Liver (tissue), 9 donors: ENCODE results near the gene DMXL2. TPM values are rescaled to one million over a fixed set of nuclear protein-coding genes. Genes with fewer than 3 reads are reported as not detected.

Source experiments
- DNase-seq: peaks from one replicate; pipeline ENCODE4 v3.0.0-alpha.2; 2017; ENCODE audit warnings: low spot score
- H3K27ac ChIP-seq, 2 donors: one replicate each; pipeline ENCODE4 v1.7.0; 2013; ENCODE audit warnings: inconsistent platforms in 2 of 2, low read length in 2 of 2, control low read depth in 1 of 2, low read depth in 1 of 2, mild to moderate bottlenecking in 1 of 2
- H3K27me3 ChIP-seq, 4 donors: one replicate each; pipeline versions ENCODE4 v1.6.1 to v1.7.0; 2013; ENCODE audit warnings: low read length in 3 of 4, inconsistent platforms in 1 of 4, mild to moderate bottlenecking in 1 of 4, moderate library complexity in 1 of 4; ENCODE audit not compliant: control insufficient read depth in 4 of 4, insufficient read depth in 4 of 4
- H3K36me3 ChIP-seq, 4 donors: one replicate each; pipeline versions ENCODE4 v1.6.1 to v1.7.0; 2013; ENCODE audit warnings: low read length in 3 of 4, mild to moderate bottlenecking in 3 of 4, low read depth in 1 of 4, moderate library complexity in 1 of 4; ENCODE audit not compliant: control insufficient read depth in 4 of 4, insufficient read depth in 3 of 4
- H3K4me1 ChIP-seq, 4 donors: one replicate each; pipeline versions ENCODE4 v1.6.1 to v1.7.0; 2013; ENCODE audit warnings: low read length in 3 of 4, mild to moderate bottlenecking in 3 of 4, moderate library complexity in 1 of 4; ENCODE audit not compliant: control insufficient read depth in 4 of 4, insufficient read depth in 4 of 4
- H3K4me3 ChIP-seq, 3 donors: one replicate each; pipeline versions ENCODE4 v1.6.1 to v1.7.0; 2013; ENCODE audit warnings: low read length in 3 of 3, control low read depth in 1 of 3, low read depth in 1 of 3, mild to moderate bottlenecking in 1 of 3
- H3K9ac ChIP-seq, 2 donors: one replicate each; pipeline ENCODE4 v1.7.0; 2013; ENCODE audit warnings: low read length in 2 of 2, mild to moderate bottlenecking in 2 of 2, moderate library complexity in 2 of 2, control low read depth in 1 of 2, low read depth in 1 of 2
- H3K9me3 ChIP-seq, 4 donors: one replicate each; pipeline versions ENCODE4 v1.6.1 to v1.7.0; 2013; ENCODE audit warnings: low read length in 3 of 4; ENCODE audit not compliant: control insufficient read depth in 4 of 4
- ATF3 ChIP-seq: IDR thresholded peaks from 2 replicates; pipeline ENCODE4 v1.6.1; 2016; ENCODE audit warnings: antibody characterized with exemption
- FOXA1 ChIP-seq: IDR thresholded peaks from 2 replicates; pipeline ENCODE4 v1.6.1; 2016; ENCODE audit warnings: antibody characterized with exemption
- HNF4A ChIP-seq, 2 donors: conservative IDR thresholded peaks; 2 replicates each; pipeline ENCODE4 v1.6.1; 2016; ENCODE audit warnings: antibody characterized with exemption in 2 of 2, mild to moderate bottlenecking in 2 of 2
- HNF4G ChIP-seq: IDR thresholded peaks from 2 replicates; pipeline ENCODE4 v1.6.1; 2016; ENCODE audit warnings: antibody characterized with exemption
- MAX ChIP-seq: IDR thresholded peaks from 2 replicates; pipeline ENCODE4 v1.6.1; 2016; ENCODE audit warnings: antibody characterized with exemption
- NR2F2 ChIP-seq: IDR thresholded peaks from 2 replicates; pipeline ENCODE4 v1.6.1; 2016; ENCODE audit warnings: antibody characterized with exemption
- RAD21 ChIP-seq, 2 donors: IDR thresholded peaks; 2 replicates each; pipeline ENCODE4 v1.6.1; 2016; ENCODE audit warnings: antibody characterized with exemption in 2 of 2, mild to moderate bottlenecking in 2 of 2
- REST ChIP-seq: IDR thresholded peaks from 2 replicates; pipeline ENCODE4 v1.6.1; 2016; ENCODE audit warnings: antibody characterized with exemption, mild to moderate bottlenecking
- TAF1 ChIP-seq: conservative IDR thresholded peaks from 2 replicates; pipeline ENCODE4 v1.6.1; 2016; ENCODE audit warnings: antibody characterized with exemption, mild to moderate bottlenecking
- YY1 ChIP-seq: IDR thresholded peaks from 2 replicates; pipeline ENCODE4 v1.6.1; 2016; ENCODE audit warnings: antibody characterized with exemption, mild to moderate bottlenecking
- ZBTB33 ChIP-seq: IDR thresholded peaks from 2 replicates; pipeline ENCODE4 v1.6.1; 2016; ENCODE audit warnings: antibody characterized with exemption
- WGBS: extraction: QIAGEN DNeasy Blood & Tissue Kit; methylation state at CpG from one replicate; pipeline ENCODE4 v1.1.7; 2013; 5-methylcytosine and 5-hydroxymethylcytosine counted together
- polyA plus RNA-seq, 2 donors: library from polyadenylated mRNA; stranded (reverse) in 1 of 2; unstranded in 1 of 2; fragments of 200-250 nt in 1 of 2; fragments of >200 nt in 1 of 2; fragmentation: Nextera tagmentation in 1 of 2; extraction: Ambion mirVana in 1 of 2; gene quantifications; one replicate each; pipeline versions ENCODE4 v1.2.1 to v1.2.3, GENCODE V29; 2013 to 2015
- total RNA-seq, 2 donors: library from RNA; depleted of rRNA; stranded (reverse); fragments of >200 nt; gene quantifications; one replicate each; pipeline ENCODE4 v1.2.3, GENCODE V29; 2014
- donor health status: healthy.
- donor health status: healthy.
- donor health status: healthy.
- donor health status: healthy.
- donor health status: healthy.

Gene DMXL2
- total and polyA plus RNA-seq, 4 donors, result 3.4 to 58.5 (median 17.6) TPM

- TF ChIP-seq TAF1, result no peak
Observed at GRCh38 chr15:51580385-51580784, 42.2 kb downstream of the DMXL2 start (continued).

- Histone ChIP-seq H3K27me3 (no peaks in the 10 kb centered on the region), H3K36me3 (no peaks in the 10 kb centered on the region), H3K9me3 (no peaks in the 10 kb centered on the region), H3K27ac (no peak overlapping the region), H3K4me3 (no peak overlapping the region), H3K4me1 (peaks cover 0 to 4% (median 0%) of the 10 kb centered on the region in 4 donors), H3K9ac (no peak overlapping the region)
- no peak for DNase-seq
- WGBS, result 98% methylated on average over 2 of the region's 2 CpGs
- no peak for TF ChIP-seq NR2F2
- no peak for TF ChIP-seq MAX
- no peak for TF ChIP-seq HNF4G
Observed at GRCh38 chr15:51579012-51579411, 43.6 kb downstream of the DMXL2 start.

GRCh38 chr15:51577636-51578304 lies 44.8 kb downstream of the DMXL2 start:
- H3K27me3 ChIP-seq, result no peaks in the 10 kb centered on the region
- peaks cover 0 to 4% (median 0%) of the 10 kb centered on the region in 4 donors for H3K4me1 ChIP-seq
- WGBS, result 77% methylated on average over 1 of the region's 1 CpG
- no peak overlapping the region for H3K9ac ChIP-seq
- no peaks in the 10 kb centered on the region for H3K36me3 ChIP-seq
- H3K27ac ChIP-seq, result no peak overlapping the region
- H3K4me3 ChIP-seq, result no peak overlapping the region
- no peak for DNase-seq
- no peak for TF ChIP-seq REST
- TF ChIP-seq ATF3, result no peak
- no peak for TF ChIP-seq RAD21 (IDR thresholded peaks at IDR 0.05)
- no peak for TF ChIP-seq FOXA1
- no peak for TF ChIP-seq ZBTB33
- no peak for TF ChIP-seq HNF4A (conservative IDR thresholded peaks at IDR 0.05)
- no peak for TF ChIP-seq YY1
- H3K9me3 ChIP-seq, result no peaks in the 10 kb centered on the region
